ENCODE measurements around the gene MPO. TPM values are rescaled to one million over a fixed set of nuclear protein-coding genes. Genes with fewer than 3 reads are reported as not detected.

MPO gene
- total and polyA plus RNA-seq, 9 donors: 0.02 to 0.67 (median 0.11) TPM; not detected in 4

DNA sequence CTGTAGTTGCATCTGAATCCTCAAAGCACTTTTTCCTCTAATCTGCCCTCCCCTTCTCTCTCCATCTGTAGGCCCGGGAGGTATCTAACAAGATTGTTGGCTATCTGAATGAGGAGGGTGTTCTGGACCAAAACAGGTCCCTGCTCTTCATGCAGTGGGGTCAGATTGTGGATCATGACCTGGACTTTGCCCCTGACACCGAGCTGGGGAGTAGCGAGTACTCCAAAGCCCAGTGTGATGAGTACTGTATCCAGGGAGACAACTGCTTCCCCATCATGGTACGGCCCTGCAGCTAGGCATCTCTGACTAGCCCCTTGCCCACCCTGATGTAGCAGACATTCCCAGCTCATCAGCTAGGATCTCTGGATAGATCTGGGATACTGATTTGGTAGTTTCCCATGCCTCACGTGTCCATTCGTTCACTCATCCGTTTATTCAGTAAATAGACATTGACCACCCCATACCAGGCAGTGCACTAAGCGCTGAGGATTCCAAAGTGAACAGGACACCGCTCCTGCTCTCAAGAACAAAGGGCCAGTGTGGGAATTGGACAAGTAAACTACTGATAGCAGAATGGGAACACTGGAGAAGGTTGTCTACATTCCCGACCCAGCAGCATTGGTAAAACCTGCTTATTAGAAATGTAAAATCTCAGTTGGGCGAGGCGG lies 30.3 kb downstream of the MPO start:
- Histone ChIP-seq H3K4me1 (ENCODE audit: insufficient read depth) (no peaks in the 10 kb centered on the region), H3K4me3 (no peak overlapping the region), H3K9me3 (no peaks in the 10 kb centered on the region), H3K27me3 (no peaks in the 10 kb centered on the region), H3K27ac (no peak overlapping the region), H3K36me3 (no peaks in the 10 kb centered on the region)
- DNase-seq: no peak
- intact Hi-C loops (cut with DNase I): no loop called here
- TF ChIP-seq CTCF (IDR thresholded peaks at IDR 0.05) (no peak), POLR2A (IDR thresholded peaks at IDR 0.05) (no peak), EP300 (IDR thresholded peaks at IDR 0.05) (no peak)
- WGBS, 3 donors: 88 to 93% (median 90%) methylated on average over 12 of the region's 12 CpGs

- no peaks in the 10 kb centered on the region for H3K36me3 ChIP-seq
- DNase-seq: peak; percentile 58 to 83 (median 73)
- H3K4me3 ChIP-seq: peak overlapping the region; percentile 38
- TF ChIP-seq POLR2A (IDR thresholded peaks at IDR 0.05) (no peak), CTCF (IDR thresholded peaks at IDR 0.05) (peak; percentile 66 to 96 (median 74))
- H3K9me3 ChIP-seq: no peaks in the 10 kb centered on the region
- 3% methylated on average over 57 of the region's 57 CpGs for WGBS, 3 donors
- no peak overlapping the region for H3K27ac ChIP-seq
- H3K27me3 ChIP-seq: no peaks in the 10 kb centered on the region
- intact Hi-C loops (cut with DNase I): no loop called here
- H3K4me1 ChIP-seq (ENCODE audit: insufficient read depth): no peaks in the 10 kb centered on the region
Observed at GRCh38 chr17:58249270-58250133, 31.2 kb downstream of the MPO start.

GRCh38 chr17:58248955-58249269 lies 31.8 kb downstream of the MPO start:
- Histone ChIP-seq H3K4me3 (peak overlapping the region; percentile 38), H3K4me1 (ENCODE audit: insufficient read depth) (no peaks in the 10 kb centered on the region), H3K9me3 (no peaks in the 10 kb centered on the region), H3K36me3 (no peaks in the 10 kb centered on the region), H3K27me3 (no peaks in the 10 kb centered on the region), H3K27ac (no peak overlapping the region)
- DNase-seq: no peak
- WGBS, 3 donors: 4 to 15% (median 7%) methylated on average over 10 of the region's 10 CpGs
- intact Hi-C loops (cut with DNase I): no loop called here
- TF ChIP-seq EP300 (IDR thresholded peaks at IDR 0.05) (no peak), CTCF (IDR thresholded peaks at IDR 0.05) (no peak), POLR2A (IDR thresholded peaks at IDR 0.05) (no peak)

DNA sequence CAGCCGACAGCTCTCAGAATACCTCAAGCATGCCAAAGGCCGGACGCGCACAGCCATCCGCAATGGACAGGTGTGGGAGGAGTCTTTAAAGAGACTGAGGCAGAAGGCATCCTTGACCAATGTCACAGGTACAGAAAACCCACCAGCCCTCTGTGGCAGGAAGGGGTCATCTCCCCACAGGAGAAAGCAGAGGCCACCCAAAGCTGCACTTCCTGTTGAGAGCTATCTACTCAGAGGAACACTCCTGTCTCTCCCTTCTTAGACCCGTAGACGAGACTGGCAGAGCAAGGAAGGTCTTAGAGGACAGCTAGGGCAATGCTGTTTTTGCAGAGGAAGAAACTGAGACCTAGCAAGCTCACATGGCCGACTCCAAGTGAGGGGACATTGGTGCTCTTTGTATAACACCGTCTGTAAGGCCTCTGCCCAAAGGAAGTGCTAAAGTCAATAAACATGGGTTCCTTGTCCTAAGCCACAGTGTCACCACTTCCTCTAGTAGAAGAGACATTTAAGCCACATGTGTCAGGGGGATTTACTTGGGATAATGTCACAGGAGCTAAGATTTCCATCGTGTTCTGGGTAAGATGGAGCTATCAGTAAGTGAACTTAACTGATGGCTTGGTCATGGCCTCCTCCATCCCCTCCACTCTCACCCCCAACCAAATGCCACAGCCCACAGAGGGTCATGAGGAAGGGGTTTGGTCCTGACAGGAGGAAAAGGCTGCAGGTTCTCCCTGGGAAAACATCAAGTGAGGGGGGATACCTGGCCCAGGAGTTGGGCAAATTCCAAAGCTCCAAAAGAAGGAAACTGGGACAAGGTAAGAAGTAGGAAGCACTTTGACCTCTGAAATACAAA lies 33.0 kb downstream of the MPO start:
- no peak for TF ChIP-seq POLR2A (IDR thresholded peaks at IDR 0.05)
- TF ChIP-seq CTCF (IDR thresholded peaks at IDR 0.05): no peak
- TF ChIP-seq EP300 (IDR thresholded peaks at IDR 0.05): no peak
- Histone ChIP-seq H3K27me3 (no peaks in the 10 kb centered on the region), H3K27ac (no peak overlapping the region), H3K36me3 (no peaks in the 10 kb centered on the region), H3K9me3 (no peaks in the 10 kb centered on the region), H3K4me3 (no peak overlapping the region), H3K4me1 (ENCODE audit: insufficient read depth) (no peaks in the 10 kb centered on the region)
- 76 to 90% (median 82%) methylated on average over 10 of the region's 10 CpGs for WGBS, 3 donors
- intact Hi-C loops (cut with DNase I): no loop called here
- no peak for DNase-seq

Measured in ovary (tissue), 9 donors.